ENCODE measurements around the gene SLC25A17. TPM values are rescaled to one million over a fixed set of nuclear protein-coding genes. Genes with fewer than 3 reads are reported as not detected.

Gene SLC25A17
- total RNA-seq, 2 donors from 2014 or later, result 9.2 to 14.9 TPM

DNA sequence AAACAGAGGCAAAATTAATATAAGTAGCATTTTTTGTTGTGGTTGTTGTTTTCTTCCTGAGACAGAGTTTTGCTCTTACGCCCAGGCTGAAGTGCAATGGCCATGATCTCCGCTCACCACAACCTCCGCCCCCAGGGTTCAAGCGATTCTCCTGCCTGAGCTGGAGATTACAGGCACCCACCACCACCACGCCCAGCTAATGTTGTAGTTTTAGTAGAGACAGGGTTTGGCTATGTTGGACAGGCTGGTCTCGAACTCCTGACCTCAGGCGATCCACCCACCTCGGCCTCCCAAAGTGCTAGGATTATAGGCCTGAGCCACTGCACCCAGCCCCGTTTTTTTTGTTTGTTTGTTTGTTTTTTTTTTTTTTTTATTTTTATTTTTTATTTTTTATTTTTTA, 75.4 kb downstream of the SLC25A17 start:
- DNase-seq, result no peak
- Histone ChIP-seq H3K27ac (no peak overlapping the region), H3K9ac (ENCODE audit: low read depth in 2 of 2, low read length in 2 of 2) (no peak overlapping the region), H3K36me3 (no peaks in the 10 kb centered on the region), H3K4me1 (no peaks in the 10 kb centered on the region), H3K4me3 (no peak overlapping the region), H3K9me3 (no peaks in the 10 kb centered on the region), H3K27me3 (no peaks in the 10 kb centered on the region)
- TF ChIP-seq, protein P1, sequence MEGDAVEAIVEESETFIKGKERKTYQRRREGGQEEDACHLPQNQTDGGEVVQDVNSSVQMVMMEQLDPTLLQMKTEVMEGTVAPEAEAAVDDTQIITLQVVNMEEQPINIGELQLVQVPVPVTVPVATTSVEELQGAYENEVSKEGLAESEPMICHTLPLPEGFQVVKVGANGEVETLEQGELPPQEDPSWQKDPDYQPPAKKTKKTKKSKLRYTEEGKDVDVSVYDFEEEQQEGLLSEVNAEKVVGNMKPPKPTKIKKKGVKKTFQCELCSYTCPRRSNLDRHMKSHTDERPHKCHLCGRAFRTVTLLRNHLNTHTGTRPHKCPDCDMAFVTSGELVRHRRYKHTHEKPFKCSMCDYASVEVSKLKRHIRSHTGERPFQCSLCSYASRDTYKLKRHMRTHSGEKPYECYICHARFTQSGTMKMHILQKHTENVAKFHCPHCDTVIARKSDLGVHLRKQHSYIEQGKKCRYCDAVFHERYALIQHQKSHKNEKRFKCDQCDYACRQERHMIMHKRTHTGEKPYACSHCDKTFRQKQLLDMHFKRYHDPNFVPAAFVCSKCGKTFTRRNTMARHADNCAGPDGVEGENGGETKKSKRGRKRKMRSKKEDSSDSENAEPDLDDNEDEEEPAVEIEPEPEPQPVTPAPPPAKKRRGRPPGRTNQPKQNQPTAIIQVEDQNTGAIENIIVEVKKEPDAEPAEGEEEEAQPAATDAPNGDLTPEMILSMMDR (IDR thresholded peaks at IDR 0.05), result no peak
- intact Hi-C loops (cut with DNase I), result no loop called here

DNA sequence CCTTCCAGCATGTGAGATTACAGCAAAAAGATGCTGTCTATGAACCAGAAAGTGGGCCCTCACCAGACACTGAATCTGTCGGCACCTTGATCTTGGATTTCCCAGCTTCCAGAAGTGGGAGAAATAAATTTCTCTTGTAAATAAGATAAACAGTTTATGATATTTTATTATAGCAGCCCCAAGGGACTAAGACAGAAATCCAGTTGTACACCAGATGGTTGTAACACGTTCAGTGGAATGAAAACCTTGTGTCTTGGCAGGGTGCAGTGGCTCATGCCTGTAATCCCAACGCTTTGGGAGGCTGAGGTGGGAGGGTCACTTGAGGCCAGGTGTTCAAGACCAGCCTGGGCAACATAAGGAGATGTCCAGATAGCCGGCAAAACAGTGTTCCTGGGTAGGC, 78.0 kb downstream of the SLC25A17 start:
- intact Hi-C loops (cut with DNase I), result no loop called here
- no peaks in the 10 kb centered on the region for H3K9me3 ChIP-seq
- TF ChIP-seq, protein P1 (IDR thresholded peaks at IDR 0.05), result no peak
- no peak for DNase-seq
- no peak overlapping the region for H3K9ac ChIP-seq (ENCODE audit: low read depth in 2 of 2, low read length in 2 of 2)
- no peaks in the 10 kb centered on the region for H3K4me1 ChIP-seq
- H3K36me3 ChIP-seq, result no peaks in the 10 kb centered on the region
- no peak overlapping the region for H3K4me3 ChIP-seq
- no peak overlapping the region for H3K27ac ChIP-seq
- no peaks in the 10 kb centered on the region for H3K27me3 ChIP-seq

DNA sequence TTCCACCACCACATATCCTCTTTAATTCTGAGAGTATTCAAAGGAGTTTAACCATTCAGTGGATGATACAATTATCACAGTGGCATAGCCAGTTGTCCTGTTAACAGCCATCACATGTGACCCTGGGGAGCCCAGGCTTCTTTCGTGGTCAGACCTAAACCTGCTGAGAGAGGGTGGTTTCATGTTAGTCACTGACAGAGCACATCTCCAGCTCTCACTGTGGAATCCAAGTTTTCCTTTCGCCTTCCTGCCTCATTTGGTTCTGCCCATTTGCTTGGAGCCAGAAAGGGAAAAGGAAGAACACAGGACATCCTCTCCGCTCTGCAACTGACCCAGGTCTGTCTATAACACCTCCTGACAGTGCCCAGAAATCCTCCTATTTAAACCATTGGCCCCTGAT, 79.4 kb downstream of the SLC25A17 start:
- Histone ChIP-seq H3K27ac (no peak overlapping the region), H3K9me3 (no peaks in the 10 kb centered on the region), H3K36me3 (no peaks in the 10 kb centered on the region), H3K4me3 (no peak overlapping the region), H3K4me1 (no peaks in the 10 kb centered on the region), H3K9ac (ENCODE audit: low read depth in 2 of 2, low read length in 2 of 2) (no peak overlapping the region), H3K27me3 (no peaks in the 10 kb centered on the region)
- DNase-seq, result no peak
- TF ChIP-seq, protein P1 (IDR thresholded peaks at IDR 0.05), result no peak
- intact Hi-C loops (cut with DNase I), result no loop called here

DNA sequence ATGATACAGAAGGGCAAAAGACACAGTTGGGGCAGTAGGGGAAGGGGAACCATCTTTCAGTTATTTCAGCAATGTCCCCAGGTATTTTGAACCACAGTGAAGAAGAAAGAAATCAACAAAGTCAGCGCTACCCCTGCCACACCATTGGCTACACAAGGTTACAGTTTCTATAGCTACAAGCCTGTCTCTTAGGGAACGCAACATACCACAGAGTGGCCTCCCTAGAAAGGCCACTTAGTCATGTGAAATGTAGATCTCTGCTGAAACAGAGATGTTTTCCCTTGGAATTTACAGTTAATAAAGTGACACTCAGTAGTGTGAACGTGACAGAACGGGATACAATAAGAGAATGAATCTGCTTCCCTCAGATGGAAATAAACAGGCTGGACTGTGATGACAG, 85.2 kb downstream of the SLC25A17 start:
- Histone ChIP-seq H3K9ac (ENCODE audit: low read depth in 2 of 2, low read length in 2 of 2) (no peak overlapping the region), H3K9me3 (no peaks in the 10 kb centered on the region), H3K27me3 (no peaks in the 10 kb centered on the region), H3K4me3 (no peak overlapping the region), H3K36me3 (no peaks in the 10 kb centered on the region), H3K4me1 (no peaks in the 10 kb centered on the region), H3K27ac (no peak overlapping the region)
- no peak for DNase-seq
- TF ChIP-seq, protein P1 (IDR thresholded peaks at IDR 0.05), result no peak
- intact Hi-C loops (cut with DNase I), result no loop called here

DNA sequence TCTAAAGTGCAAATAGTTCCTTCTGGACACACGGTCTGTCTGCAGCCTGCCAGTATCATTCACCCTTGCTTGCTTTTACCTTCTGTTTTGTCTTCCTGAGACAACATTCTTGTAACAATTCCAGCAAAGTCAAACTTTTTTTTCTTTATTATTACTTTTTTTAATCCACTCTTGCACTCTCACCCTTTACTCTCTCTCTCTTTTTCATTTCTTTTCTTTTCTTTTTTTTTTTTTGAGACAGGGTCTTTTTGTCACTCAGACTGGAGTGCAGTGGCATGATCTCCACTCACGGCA, 86.2 kb downstream of the SLC25A17 start:
- Histone ChIP-seq H3K27ac (peak overlapping the region; percentile 65), H3K4me1 (no peaks in the 10 kb centered on the region), H3K36me3 (no peaks in the 10 kb centered on the region), H3K27me3 (no peaks in the 10 kb centered on the region), H3K9me3 (no peaks in the 10 kb centered on the region), H3K9ac (ENCODE audit: low read depth in 2 of 2, low read length in 2 of 2) (no peak overlapping the region), H3K4me3 (no peak overlapping the region)
- no peak for DNase-seq
- TF ChIP-seq, protein P1 (IDR thresholded peaks at IDR 0.05), result no peak
- intact Hi-C loops (cut with DNase I), result no loop called here

DNA sequence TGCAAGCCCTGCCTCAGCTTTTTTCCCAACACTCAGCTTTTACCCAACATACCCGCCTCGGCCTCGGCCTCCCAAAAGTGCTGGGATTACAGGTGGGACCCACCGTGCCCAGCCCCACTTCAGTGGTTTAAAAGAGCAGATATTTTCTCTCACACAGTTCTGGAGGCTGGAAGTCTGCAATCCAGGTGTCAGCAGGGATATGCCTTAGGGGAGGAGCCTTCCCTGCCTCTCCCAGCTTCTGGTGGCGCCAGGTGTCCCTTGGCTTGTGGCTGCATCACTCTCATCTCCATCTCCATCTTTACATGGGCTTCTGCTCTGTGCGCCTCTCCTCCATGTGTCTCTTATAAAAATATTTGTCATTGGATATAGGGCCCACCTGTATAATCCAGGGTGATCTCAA, 89.9 kb downstream of the SLC25A17 start:
- no peaks in the 10 kb centered on the region for H3K4me1 ChIP-seq
- H3K9me3 ChIP-seq, result no peaks in the 10 kb centered on the region
- no peak overlapping the region for H3K4me3 ChIP-seq
- no peak for DNase-seq
- TF ChIP-seq, protein P1 (IDR thresholded peaks at IDR 0.05), result no peak
- H3K36me3 ChIP-seq, result no peaks in the 10 kb centered on the region
- no peaks in the 10 kb centered on the region for H3K27me3 ChIP-seq
- no peak overlapping the region for H3K9ac ChIP-seq (ENCODE audit: low read depth in 2 of 2, low read length in 2 of 2)
- intact Hi-C loops (cut with DNase I), result no loop called here
- H3K27ac ChIP-seq, result no peak overlapping the region

Measured in colonic mucosa (tissue), 4 donors.